ENCODE measurements around the gene PTPRR.

Gene PTPRR

DNA sequence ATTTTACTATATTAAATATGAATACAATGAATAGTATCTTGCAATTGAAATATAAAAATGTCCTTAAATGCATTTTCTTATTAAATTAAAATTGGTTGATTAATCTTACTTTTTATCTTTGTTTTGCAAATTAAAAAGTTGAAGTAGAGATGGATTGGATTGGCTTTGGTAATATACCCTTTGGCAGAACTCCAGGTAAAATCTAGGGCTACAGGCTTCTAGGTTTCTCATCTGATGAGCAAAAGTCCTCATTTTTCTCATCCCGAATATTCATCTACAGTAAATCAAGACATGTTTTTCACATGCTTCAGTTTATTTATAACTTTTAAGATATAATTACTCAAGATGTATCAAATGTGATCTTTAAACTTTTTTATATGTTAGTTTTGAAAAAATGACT is 2.2 kb downstream of the PTPRR start:
- DNase-seq (ENCODE audit: low read depth): no peak

DNA sequence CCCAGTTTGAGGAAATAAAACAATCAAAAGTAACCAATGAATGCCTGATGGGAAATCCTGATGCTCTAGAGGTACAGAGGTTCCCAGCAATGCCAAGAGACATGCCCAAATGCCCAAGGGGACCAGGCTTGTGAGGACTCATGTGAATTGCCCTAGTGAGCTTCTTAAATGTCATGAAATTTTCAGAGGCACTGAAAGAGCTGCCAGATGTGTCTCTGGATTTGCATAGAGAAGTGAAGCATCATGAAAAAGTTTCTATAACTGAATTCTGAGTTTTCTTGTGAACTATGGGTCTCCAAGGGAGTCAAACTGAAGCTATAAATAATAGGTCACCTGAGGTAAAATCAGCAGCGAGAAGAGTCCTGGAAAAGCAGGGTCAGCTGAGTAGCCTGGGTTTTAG is 9.9 kb downstream of the PTPRR start:
- no peak for DNase-seq (ENCODE audit: low read depth)

DNA sequence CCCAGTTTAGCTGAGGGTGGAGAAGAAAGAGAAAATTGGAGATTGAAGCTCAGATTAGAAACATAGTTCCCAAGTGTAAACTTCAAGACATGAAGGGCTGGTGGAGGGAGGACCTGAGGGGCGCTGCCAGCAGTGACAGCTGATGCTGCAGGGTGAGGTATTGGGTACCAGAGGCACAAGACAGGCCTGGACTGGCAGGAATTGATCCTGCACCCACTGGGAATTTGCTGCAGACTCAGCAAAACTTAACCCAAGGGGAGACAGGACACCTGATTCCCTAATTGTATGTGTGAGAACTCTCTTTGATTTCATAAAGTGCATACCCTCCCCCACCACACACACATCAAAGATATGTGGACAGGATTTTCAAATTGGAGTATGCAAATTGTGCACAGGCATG is 11.6 kb downstream of the PTPRR start:
- no peak for DNase-seq (ENCODE audit: low read depth)

DNA sequence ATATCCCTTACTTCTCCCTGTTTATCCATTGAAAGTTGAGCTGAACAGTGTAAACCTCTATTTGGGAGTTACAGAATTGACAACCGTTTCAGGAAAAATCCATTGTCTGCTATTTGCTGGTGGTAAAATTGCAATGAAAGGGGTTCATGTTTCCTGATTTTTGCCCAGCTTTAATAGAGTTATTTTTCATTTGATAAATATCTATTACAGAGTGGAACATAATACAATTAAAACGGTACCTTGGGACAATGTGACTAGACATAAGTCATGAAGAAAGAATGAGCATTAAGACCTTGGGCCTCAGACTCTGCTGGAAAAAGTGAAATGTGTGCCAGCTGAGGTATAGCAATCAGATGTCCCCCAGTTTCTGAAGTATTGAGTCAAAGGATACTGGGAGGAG is 13.1 kb downstream of the PTPRR start:
- DNase-seq (ENCODE audit: low read depth): no peak

DNA sequence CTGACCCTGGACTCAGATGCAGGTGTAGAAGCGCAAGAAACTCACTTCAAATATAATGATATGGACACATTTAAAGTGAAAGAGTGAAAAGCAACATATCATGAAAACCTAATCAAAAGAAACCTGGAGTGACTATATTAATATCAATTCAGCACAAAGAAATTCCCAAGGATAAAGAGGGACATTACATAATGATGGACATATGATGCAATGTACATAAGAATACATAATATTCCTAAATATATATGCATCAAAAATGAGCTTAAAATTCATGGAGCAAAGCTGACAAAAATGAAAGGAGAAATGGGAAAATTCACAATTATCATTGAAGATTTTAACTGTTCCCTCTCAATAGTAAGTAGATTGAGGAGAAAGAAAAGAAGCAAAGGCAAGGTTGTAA is 24.6 kb downstream of the PTPRR start:
- no peak for DNase-seq (ENCODE audit: low read depth)

DNA sequence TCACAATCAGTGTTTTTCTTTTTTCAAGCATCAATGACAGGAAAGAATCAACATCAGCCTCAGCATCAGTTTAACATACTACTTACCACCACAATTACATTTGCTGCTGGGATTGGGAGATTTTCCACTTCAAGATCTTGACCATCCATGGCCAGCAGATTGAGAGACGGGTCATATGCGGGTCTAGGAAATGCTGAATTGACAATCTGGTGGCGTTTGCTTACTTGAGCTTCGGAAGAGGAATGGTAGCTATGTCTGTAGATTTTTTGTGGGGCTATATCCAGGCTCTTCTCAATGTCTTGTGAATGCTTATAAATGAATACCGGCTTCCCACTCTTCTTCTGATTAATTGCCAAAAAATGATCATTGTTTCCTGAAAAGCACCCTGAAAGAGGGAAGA is 27.9 kb downstream of the PTPRR start:
- DNase-seq (ENCODE audit: low read depth): no peak

DNA sequence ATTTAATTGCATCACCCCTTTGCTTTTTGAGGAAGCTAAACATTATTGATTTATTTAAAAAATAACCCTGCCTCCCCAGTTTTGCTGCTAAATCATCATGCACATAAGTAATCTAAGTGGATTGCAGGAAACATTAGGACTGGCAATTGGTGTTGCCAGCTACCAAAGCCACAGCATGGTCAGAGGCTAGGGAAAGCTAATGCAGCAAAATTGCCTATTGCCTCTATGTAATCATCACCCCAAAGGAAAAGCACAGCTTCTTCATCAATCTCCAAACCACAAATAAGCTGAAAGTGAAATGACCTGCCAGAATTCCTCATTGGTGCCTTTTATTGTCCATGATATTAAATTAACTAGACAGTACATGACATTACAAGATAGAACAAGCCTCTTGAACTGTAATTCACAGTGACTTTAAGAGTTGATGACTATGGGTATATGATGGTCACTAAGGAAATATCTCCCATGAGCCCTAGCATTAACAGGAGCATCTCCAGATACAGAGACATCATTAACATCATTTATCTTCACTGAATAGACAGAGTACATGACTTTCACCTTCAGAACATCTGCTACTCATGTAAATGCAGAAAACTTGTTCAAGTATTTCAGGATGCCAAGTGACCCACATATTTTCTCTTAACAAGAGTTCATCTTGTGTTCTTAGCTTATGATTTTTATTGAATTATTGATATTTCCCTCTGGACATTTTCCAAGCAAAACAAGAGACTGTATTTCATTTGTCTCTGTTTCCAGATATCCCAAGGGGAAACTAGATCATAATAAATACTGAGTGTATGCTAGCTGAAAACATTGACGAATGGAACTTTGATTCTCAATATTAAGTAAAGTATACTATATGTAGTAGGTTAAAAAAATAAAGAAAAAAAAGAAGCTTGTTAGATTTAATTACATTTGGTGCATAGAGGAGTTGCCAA is 29.4 kb downstream of the PTPRR start:
- DNase-seq (ENCODE audit: low read depth): no peak

DNA sequence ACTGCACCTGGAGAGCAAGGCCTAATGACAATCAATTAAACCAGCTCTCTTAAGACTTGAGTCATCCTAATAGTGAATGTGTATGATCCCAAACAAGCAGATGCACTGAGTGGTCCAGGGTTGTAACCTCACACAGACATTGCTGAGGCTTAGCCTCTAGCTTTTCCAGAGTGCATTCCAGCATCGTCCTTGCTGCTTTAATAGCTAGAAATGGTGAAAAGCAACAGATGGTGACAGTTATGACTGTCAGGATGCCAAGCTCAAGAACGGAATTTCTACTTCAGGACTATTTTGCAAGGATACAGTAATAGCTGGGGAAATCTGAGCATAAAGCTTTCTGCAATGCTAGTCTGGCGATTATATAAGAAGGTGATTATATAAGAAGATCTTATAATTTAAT is 34.6 kb downstream of the PTPRR start:
- DNase-seq (ENCODE audit: low read depth): no peak

DNA sequence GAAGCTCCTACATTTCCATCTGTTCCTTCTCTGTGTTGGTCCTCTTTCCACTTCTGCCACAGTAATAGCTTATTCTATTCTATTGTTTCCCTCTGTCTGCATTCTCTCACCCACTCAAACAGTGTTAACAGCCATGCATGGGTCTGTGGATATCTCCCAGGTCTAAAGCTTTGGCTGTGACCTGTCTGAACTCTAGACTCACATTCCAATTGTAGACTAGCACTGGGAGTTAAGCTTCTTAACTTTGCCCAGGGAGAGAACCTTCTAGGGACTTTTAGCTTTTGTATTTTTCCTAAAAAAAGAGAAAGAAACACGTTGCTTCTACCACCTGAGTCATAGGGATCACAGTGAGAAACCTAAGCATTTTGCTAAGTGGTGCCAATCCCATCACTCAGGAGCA is 36.7 kb downstream of the PTPRR start:
- DNase-seq (ENCODE audit: low read depth): no peak

DNA sequence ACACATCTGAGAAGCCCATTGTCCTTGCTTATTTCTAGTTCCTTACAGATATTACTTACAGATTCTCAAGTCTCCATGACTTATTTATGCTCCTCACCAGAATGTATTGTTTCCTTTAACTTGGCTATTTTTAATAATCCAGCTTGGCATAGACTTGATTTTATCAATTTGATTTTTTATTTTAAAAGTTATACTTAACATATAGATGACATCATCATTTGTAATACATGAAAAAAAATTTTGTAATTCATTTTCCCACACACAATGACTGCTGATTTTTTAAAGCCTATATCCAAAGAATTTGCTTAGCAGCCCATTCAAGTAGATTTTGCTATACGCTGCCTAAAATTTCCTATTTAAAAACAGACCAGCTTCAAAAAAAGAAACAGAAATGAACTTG is 39.8 kb downstream of the PTPRR start:
- no peak for DNase-seq (ENCODE audit: low read depth)

DNA sequence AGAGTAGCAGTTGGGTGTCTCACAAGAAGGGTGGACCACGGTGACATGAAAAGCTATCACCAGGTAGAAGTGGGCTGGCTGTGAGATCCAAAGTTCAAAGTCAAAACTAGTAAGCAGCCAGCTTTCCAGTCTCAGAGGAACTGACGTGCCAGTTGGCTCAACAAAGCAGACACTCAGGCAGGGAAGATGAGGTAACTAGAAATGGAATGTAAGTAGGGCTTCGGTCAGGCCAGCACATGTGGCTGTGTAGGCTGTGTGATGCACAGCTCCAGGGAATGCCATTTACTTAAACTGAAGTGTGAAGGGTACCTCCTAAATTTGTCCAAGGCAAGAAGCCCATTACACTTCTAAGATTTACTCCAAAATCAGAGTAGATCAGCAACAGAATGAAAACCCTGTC is 43.6 kb downstream of the PTPRR start:
- no peak for DNase-seq (ENCODE audit: low read depth)

DNA sequence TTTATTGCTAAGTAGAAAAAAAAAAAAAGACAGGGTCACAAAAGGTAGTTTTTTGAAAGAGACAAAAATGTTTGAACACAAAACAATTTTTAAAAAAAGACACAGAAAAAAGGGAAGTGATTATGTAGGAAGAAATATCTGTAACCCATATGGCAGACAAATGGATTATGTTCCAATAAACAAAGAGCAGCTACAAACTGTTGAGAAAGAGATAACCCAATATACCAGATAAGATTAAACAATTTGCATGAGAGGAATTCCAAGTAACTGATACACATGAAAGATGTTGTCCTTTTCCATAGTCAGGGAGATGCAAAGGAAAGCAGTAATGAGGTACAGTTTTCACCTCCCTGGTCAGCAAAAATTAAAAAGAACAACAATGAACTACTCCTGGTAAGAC is 44.9 kb downstream of the PTPRR start:
- no peak for DNase-seq (ENCODE audit: low read depth)

DNA sequence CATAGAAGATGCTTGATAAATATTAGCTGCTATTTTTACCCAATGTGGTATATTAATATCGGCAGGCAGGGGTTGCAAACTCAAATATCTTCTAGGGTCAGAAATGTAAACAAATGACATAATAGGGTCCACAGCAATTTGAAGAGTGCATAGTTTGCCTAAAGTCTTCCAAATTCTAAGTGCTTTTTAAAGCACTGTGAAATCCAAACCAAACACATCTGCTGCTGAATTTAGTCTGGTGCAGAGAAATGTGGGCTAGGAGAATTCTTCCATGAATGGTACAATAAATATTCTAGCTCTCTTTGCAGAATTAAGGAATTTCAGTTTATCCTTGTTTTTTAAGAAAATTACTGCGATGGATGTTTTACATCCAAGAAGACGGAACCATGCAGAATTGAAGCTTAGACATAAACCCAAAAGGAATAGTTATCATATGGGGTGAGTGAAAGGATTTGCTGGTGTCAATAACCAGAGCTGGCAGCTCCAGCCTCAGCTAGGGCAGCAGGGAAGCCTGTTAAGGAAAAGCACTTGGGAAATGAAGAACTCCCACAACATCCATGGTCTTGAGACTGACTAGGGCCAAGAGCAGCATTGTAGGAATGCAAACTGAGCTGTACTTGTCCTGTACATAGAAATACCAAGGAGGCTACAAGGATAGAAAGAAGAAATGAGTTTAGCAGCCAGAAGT is 65.5 kb downstream of the PTPRR start:
- no peak for DNase-seq (ENCODE audit: low read depth)

DNA sequence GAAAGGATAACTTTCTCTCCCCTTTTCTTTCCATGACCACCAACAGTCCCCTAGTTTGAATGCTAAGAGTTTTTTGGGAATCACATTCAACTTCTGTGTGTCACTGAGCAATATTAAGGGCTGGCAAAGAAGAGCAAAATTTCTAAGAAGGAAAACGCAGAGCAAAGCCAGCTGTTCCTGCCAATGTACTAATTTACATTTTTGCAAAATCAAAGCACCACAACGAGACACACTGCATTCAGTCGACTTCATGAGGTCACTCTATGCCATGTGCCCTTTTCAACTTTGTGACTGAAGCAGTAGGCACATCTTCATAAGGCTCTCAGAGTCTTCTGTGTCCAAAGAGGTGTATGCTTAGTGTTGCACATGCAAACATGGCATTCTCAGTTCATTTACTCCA is 66.4 kb downstream of the PTPRR start:
- no peak for DNase-seq (ENCODE audit: low read depth)

DNA sequence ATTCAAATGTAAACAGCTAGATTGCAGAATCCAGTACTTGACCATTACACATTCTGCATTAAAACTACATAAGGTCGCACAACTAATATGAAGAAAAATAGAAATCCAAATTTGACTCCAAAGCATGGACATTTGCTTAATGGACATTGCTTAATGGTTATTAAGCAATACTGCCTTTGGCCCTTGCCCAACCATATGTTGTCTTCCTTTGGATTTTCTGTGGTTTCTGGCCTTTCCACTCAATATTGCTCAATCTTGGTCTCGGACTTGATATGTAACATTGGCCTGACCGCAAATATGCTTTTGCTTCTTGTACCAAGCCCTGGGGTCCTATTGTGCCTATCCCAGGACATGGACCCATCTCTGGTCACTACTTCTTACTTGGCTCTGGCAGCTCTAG is 67.2 kb downstream of the PTPRR start:
- DNase-seq (ENCODE audit: low read depth): no peak

DNA sequence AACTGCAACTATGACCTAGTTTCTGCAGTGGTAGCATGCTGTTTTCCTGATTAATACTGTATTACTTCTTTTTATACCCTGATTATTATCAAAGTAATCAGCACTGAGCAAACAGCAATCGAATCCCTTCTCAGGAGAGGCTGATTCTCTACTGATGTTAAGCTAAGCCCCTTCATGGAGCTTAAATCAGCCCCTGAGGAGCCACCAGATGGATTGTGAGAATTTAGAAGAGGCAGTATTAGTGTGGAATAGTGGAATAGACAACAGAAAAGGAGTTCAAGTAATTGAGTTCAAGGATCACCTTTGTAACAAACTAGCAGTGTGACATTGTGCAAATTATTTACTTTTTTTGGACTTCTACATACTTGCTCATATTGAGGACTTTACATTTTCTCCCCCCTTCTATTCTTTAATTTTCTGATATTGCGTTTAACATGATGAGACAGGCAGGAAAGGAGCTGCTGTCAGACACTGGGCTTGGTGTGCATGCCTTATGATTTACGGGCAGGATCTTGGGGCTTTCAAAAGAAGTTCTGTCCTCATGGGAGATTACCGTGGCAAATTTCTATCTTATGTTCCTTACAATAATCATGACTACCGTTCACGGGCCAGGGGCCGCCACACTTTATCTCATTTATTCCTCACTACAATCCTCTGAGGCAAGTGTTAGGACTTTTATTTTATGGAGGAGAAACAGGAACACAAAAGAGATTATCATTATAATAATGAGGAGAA is 68.0 kb downstream of the PTPRR start:
- DNase-seq (ENCODE audit: low read depth): no peak

DNA sequence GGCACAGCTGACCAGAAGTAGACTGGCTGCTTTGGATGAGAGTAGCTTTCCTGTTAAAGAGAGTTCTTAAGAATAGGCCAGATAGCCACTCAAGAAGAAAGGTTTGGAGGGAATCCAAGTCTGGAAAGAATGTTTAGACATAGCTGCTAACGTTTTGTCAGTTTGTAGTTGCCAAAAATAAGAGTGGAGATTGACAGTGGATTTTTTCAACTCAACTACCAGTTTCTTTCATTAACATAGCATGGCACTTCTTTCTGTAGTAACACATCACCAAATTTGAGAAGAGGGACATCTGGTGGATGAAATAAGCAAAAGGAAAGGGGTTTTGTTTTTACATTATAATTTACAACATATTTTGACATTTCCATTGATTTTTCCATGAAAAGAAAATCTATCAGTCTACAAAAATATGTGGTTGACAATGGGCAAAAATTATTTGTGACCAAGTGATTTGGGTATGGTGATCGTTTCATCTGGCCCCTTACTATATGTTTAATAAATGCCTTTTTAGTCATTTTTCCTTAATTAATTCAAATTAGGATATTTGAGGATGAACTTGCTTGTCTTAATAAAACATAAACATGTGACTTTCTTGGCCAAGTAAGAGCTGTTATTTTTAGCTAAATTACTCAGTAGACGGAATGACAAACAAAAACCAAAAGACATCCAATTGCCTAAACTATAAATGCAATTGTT is 71.1 kb downstream of the PTPRR start:
- no peak for DNase-seq (ENCODE audit: low read depth)

DNA sequence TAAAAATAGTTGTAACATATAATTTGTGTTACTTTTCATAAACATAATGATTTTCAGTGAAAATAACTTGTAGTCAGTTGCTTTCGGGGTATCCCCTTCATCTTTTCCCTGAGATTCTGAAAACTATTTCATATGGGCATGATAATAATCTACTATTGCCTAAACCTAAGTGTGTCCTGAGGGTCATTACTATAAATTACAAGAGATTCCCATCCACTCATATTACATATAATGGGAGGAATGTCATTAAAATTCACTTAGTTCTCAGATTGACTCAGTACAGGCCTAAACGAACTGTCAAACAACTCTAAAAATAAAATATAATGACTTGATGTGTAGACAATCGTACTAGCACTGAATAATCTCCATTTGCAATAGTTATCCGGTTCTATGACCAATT is 72.7 kb downstream of the PTPRR start:
- DNase-seq (ENCODE audit: low read depth): no peak

DNA sequence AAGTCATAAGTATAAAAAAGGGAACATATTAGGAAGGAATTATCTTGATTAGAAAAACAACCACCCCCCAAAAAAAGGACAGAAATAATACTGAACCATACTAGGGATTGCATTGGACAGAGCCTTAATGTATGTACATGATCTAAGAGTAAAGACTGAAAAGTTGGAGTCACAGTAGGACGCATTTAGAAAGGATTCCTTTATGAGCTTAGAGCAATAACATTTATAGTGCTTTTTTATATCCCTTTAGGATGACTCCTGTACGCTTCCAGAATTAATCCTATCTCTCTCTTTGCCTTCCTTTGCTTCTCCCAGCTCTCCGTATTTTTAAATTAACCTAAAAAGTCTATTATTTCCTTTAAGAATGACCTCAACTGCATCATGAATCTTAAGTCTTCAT is 75.3 kb downstream of the PTPRR start:
- no peak for DNase-seq (ENCODE audit: low read depth)

DNA sequence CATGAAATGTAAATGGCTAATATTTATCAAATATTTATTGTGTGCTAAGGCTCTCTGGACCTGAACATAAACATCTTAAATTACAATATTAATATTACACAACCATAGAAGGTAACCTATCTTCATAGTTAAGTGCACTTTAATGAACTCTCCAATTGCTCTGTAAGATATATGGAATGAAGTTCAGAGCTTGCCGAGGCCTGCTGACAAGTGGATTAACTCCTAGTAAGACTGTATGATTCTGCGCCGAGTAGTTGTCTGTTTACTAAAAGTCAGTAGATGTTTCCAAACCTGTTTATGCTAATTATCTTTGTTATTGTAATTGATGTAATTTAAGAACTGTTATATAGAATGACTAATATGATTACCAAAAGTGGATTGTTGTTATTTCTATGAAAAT is 77.2 kb downstream of the PTPRR start:
- no peak for DNase-seq (ENCODE audit: low read depth)

DNA sequence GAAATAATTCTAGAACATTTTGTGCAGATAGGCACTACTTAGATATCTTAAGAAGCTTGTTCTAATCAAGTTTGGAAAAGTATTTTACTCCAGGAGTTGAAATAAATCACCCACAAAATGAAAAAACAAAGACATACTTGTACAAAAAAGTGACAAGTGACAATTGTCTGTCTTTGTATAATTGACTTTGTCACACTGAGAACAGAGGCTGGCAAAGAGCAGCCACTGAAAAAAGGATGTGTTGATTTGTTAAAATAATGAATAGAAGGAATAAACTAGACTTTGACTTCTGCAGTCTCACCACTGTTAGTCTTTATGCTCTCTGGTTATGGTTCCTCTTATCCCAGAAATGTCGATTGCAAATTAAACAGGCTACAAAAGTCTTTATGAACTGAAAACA is 77.6 kb downstream of the PTPRR start:
- DNase-seq (ENCODE audit: low read depth): no peak

DNA sequence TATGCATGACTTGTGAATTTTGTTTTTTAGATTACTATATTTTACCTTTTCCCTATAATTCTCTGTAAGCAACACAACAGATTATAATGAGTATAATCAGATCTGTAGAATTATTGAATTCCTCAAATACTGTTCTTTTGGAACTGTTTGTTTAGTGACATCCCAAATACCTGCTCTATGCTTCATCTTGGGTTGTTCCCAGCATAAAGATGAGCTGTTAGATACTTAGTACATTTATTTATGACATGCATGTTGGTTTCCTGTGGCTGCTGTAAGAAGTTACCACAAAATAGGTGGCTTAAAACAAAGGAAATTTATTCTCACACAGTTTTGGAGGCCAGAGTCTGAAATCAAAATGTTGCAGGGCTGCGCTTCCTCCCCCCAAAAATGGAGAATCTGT is 78.4 kb downstream of the PTPRR start:
- no peak for DNase-seq (ENCODE audit: low read depth)

Measured in stimulated activated CD4-positive, alpha-beta T cell treated with anti-CD3 and anti-CD28 coated beads, Interleukin-2, amount 100 ng/mL, for 4 hours (primary cell).